ENCODE data around the gene CRBN.

Gene CRBN

DNA sequence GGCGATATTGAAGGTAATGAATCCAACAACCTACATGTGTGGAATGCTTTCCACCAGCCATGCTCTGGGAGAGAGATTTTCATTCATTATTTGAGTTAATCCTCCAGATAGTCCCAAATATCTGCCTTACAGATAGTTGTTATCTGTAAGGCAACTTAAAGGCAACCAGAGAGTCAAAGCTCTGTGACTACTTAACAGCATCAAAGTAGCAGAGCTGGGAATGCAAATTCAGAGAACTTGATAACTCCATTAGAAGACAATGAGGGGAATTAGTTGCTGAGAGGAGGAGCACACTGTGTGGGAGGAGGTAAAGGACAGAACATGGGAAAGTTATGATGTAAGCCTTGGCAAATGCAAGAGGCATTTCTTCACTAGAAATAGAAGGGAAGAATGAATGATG, 10.5 kb upstream of the CRBN start:
- TF ChIP-seq ZNF274 (IDR thresholded peaks at IDR 0.05; ENCODE audit: low read depth, low read length), result no peak

DNA sequence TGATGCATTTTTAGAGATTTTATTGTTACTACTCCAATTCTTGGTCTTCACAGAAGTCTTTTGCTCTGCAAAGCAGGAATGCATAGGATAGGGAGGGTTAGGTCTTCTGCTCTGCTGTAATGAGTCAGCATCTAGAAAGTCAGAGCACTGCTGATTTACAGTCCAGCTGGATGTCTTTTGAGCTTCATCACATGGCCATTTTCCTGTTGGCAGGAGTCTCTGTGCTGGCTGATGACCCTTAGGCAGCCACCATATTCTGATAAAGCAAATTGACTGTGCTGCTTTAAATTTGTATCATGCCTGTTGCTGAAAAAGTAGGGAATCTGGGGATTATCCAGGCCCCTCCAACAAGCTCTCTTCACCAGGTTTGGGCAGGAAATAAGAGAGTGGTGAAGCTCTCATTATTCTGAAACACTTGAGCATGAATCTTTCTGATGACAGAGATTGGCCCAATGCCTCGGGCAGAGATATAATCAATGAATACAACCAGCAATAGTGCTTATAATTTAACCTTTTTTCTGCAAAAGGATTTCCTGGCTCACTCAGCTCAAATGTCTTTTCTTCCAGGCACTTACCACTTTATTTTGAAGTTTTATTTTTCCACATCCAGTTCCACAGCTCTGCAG, 9.7 kb upstream of the CRBN start:
- TF ChIP-seq ZNF274 (IDR thresholded peaks at IDR 0.05; ENCODE audit: low read depth, low read length), result no peak
- no peak overlapping the region for H3K4me3 ChIP-seq (ENCODE audit: low read length)

More for the DNA sequence above, 10.5 kb upstream of the CRBN start:
- H3K4me3 ChIP-seq (ENCODE audit: low read length), result no peak overlapping the region

DNA sequence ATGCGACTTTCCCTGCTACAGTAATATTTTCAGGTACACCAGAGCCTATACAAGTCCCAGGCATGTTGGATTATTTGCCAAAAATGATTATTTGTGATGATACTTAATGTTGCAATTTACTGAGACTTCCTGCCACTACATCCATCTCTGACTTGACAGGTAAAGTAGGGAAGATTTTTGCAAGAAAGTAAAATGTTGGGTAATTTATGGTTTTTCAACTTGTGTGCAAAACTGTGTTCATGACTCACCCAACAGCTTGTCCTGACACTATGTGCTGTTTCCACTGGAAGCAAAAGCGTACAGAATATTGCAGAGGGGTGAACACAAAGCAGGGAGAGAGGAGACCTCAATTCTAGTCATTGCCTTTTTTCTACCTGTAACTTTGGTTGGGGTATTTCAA, 5.4 kb upstream of the CRBN start:
- no peak for TF ChIP-seq ZNF274 (IDR thresholded peaks at IDR 0.05; ENCODE audit: low read depth, low read length)
- H3K4me3 ChIP-seq (ENCODE audit: low read length), result no peak overlapping the region

DNA sequence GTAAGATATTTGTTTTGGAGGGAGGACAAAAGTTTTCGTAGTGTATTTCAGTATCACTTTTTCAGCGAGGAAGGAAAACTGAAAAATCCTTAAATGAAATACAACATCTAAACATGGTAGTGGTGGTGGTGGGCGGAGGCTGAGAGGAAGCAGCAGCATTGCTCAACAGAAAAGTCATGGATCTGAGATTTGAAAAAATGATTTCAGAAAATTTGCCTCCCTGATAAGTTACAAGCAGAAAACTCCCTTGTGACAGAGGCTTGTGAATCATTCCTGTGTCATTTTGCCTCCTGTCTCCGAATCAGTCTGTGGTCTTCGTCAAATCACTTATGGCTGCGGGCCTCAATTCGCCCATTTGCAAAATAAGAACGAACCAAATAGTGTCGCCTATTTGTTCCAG, 965 bp upstream of the CRBN start:
- no peak for TF ChIP-seq ZNF274 (IDR thresholded peaks at IDR 0.05; ENCODE audit: low read depth, low read length)
- H3K4me3 ChIP-seq (ENCODE audit: low read length), result no peak overlapping the region

DNA sequence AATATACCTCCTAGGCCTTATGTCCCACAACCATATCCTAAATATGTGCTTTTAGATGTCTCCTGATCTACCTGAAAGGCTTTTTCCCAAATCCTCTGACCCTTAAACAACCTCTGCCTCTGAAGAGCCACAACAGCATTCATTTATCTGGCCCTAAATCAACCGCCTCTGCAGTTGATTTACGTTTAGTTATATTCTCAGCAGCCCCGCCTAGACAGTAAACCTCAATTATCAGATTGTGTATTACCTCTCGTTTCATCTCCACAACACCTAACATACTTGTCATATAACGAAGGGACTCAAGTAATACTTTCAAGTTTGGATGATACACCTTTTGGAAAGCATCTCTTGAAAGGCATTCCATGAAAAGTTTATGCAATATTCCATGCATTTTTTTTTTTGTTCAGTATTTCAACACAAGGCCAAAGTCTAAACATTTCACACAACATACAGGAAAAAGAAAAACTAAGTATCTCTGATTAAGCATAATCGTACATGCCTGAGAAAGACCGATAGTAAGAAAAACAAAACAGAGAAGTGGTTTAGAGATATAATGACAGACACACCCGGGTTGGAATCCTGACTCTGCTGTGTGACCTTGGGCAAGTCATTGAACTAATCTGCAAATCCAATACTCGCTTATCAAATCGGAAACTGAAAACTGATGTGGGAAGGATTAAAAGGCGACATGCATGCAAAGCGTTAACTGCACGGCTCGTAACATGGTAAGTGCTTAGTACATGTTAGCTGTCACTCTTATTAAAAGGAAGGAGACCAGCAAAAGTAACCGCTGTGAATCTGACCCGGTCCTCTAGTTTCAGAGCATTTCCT, 778 bp downstream of the CRBN start:
- H3K4me3 ChIP-seq (ENCODE audit: low read length), result peak overlapping the region; percentile 99
- no peak for TF ChIP-seq ZNF274 (IDR thresholded peaks at IDR 0.05; ENCODE audit: low read depth, low read length)

DNA sequence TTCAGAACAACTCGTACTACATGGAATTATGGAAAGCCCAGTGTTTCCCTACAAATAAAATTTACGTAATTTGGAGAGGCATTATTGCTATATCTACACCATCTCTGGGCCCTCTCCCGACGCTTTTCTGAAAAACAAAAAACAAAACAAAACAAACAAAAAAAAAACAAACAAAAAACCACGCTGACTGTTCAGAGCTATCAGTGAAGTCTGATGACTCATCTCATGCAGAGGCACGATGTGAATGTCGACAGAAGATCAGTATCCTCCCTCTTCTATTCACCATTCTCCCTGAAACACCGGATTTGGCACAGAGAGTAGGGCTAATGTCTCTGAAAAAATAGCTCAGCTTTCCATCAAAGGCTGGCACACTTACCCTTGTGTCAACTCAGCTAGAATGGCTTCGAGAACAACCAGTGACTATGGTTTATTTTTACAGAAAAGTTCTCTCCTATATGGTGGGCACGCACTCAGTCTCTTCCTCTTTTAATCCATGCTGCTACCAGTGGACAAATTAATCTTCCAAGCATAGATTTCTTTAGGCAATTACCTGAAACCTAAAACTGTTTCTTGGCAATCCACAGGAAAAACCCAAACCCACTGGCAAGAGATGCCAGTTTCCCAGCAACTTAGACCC, 1.5 kb downstream of the CRBN start:
- H3K4me3 ChIP-seq (ENCODE audit: low read length), result peak overlapping the region; percentile 99; the same call in 1 of the 2 replicates
- no peak for TF ChIP-seq ZNF274 (IDR thresholded peaks at IDR 0.05; ENCODE audit: low read depth, low read length)

DNA sequence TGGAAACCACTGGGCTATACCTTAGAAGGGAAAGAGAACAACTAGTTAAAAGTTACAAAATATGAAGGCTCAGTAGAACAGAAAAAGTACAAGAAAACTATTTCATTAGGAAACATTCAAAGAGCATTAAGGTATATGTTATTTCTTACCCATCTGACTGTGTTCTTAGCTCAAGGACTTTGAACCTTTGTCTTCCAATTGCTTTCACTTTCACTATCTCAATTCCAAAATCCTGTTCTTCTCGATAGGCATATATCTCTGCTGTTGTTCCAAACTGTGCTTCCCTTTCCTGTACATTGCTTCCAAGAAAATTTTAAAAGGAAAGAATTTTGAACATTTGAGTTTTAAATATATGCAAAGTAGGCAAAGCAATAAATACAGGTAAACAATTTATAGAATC, 6.9 kb downstream of the CRBN start:
- H3K4me3 ChIP-seq (ENCODE audit: low read length), result no peak overlapping the region

DNA sequence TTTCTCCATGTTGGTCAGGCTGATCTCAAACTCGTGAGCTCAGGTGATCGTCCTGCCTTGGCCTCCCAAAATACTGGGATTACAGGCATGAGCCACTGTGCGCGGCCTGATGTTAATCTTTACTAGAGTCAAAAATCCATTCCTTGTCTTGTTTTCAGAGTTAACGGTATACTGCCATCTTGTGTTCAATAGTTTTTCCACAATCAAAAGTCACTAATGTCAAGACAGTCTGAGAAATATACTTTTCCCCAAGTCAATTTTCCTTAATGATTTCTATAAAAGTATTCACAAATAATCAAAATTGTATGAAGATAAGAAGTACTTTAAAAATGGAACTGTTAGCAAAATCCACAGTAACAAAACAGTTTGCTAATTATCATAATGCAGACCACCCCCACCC, 8.5 kb downstream of the CRBN start:
- TF ChIP-seq ZNF274 (IDR thresholded peaks at IDR 0.05; ENCODE audit: low read depth, low read length), result no peak
- H3K4me3 ChIP-seq (ENCODE audit: low read length), result no peak overlapping the region

More for the DNA sequence above, 6.9 kb downstream of the CRBN start:
- TF ChIP-seq ZNF274 (IDR thresholded peaks at IDR 0.05; ENCODE audit: low read depth, low read length), result no peak

DNA sequence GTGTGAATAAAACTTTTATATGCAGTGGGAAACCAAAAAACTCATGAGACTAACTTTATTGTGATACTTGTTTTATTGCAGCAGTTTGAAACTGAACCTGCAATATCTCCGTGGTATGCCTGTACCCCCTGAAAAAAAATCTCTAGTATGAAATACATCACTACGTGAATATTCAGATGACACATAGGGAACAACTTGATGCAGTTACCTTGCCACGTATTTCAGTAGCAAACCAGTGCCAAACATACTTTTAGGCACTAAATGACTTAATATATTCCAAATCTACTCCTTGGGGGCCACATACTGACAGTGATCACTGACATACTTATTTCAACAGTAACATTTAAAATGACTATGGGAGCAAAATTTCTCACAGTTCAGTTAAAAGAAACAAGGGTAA, 13.8 kb downstream of the CRBN start:
- TF ChIP-seq ZNF274 (IDR thresholded peaks at IDR 0.05; ENCODE audit: low read depth, low read length), result no peak
- no peak overlapping the region for H3K4me3 ChIP-seq (ENCODE audit: low read length)

DNA sequence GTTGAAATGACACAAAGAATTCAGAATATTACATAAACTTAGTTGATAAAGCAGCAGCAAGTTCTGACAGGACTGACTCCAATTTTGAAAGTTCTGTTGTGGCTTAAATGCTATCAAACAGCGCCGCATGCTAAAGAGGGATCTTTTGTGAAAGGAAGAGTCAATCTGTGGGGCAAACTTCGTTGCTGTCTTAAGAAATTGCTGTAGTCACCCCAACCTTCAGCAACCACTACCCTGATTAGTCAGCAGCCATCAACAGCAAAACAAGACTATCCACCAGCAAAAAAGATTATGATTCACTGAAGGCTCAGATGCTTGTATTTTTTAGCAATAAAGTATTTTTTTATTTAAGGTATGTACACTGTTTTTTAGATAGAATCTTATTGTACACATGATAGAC, 14.2 kb downstream of the CRBN start:
- TF ChIP-seq ZNF274 (IDR thresholded peaks at IDR 0.05; ENCODE audit: low read depth, low read length), result no peak
- no peak overlapping the region for H3K4me3 ChIP-seq (ENCODE audit: low read length)

DNA sequence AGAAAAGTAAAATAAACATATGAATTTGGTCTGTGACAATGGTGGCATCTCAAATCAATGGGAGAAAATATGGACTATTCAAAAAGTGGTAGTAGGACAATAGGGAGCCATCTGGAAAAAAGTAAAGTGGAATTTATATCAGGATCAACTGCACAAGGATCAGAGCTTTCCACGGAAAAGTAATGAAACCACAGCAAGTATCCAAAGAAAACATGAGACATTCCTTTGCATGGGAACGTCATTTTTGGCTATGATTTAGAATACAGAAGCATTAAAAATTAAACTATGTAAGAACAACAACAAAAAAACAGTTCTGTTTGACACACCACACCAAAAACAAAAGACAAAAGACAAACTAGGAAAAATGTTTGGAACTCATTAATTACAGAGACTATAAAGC, 18.7 kb downstream of the CRBN start:
- no peak overlapping the region for H3K4me3 ChIP-seq (ENCODE audit: low read length)
- TF ChIP-seq ZNF274 (IDR thresholded peaks at IDR 0.05; ENCODE audit: low read depth, low read length), result no peak

DNA sequence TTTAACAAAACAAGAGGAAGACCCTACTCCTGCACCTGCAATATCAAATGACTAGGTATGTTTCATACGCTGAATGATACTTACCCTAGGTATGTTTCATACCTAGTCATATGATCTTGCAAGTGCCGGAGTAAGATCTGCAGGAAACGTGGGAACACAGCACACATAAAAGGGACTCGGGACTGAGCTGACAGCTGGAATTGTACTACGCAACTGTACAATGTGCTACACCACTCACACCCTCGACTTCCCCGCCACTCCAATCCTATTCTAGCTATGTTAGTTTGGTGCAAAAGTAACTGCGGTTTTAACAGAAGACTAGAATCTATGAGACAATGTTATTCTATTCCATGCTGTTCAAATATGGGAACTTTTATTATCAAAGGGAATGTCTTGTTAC, 22.0 kb downstream of the CRBN start:
- TF ChIP-seq ZNF274 (IDR thresholded peaks at IDR 0.05; ENCODE audit: low read depth, low read length), result no peak
- no peak overlapping the region for H3K4me3 ChIP-seq (ENCODE audit: low read length)

DNA sequence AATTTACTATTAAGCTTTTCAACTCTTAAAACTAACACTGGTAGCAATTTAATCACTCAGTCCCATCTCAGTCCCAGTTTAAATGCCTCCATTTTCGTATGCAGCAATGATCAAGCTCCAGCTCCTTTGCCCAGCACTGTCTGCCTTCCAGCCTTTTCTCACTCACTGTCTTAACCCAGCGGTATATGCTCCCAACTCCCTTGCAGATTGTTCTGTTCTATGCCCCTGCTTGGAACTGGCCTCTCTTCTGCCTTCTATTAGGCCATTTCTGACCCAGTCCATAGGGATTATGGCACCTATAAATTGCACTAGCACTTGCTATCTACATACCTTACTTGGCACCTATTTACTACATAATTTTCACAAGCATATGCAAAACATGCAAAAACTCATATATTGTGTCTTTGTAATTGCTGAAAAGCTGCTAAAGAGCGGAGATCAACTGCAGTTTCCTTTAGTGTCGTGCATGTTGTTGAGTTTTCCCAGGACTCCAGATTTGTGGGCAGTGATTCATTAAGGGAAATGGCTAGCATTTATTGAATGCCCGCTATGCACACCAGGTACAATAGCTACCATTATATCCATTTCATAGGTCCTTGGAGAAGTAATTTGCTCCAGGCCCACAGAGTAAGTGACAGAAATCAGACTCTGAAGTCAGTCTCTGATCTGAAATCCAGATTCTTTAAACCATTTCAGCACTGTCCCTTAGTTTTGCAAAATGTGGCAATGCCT, 24.4 kb downstream of the CRBN start:
- no peak for TF ChIP-seq ZNF274 (IDR thresholded peaks at IDR 0.05; ENCODE audit: low read depth, low read length)
- H3K4me3 ChIP-seq (ENCODE audit: low read length), result no peak overlapping the region

DNA sequence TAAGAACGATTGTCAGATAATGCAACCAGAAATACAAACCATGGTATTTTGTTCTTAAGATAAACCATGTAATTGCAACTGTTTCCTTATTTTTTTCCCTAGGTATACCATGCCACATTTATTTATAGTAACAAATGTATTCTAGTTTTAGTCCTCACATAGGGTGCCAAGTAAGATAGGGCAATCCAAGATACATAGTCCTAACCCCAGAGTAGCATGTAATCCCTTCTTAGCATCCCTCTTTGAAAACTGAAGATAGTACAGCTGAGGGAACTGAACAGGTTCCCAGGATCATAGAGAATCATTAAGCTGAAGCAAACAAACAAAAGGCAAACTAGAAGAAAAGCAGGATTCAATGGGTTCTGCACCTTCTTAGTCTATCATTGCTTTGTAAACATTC, 28.0 kb downstream of the CRBN start:
- H3K4me3 ChIP-seq (ENCODE audit: low read length), result no peak overlapping the region
- TF ChIP-seq ZNF274 (IDR thresholded peaks at IDR 0.05; ENCODE audit: low read depth, low read length), result no peak

Measured in GM08714 (cell line).